GM12891 (cell line): ENCODE measurements around the gene POU4F2.

ENCODE experiments used
- PAX5 ChIP-seq: IDR thresholded peaks from 2 replicates; pipeline ENCODE4 v1.6.1; 2011; ENCODE audit warnings: low read length, moderate library complexity, mild to moderate bottlenecking; ENCODE audit not compliant: insufficient read depth, severe bottlenecking
- POLR2A ChIP-seq: IDR thresholded peaks from 2 replicates; pipeline ENCODE4 v1.6.1; 2011; ENCODE audit warnings: low read depth, low read length, control low read depth
- POLR2AphosphoS5 ChIP-seq: IDR thresholded peaks from 2 replicates; pipeline ENCODE4 v1.6.1; 2011; ENCODE audit warnings: low read depth, low read length, control low read depth
- POU2F2 ChIP-seq: IDR thresholded peaks from 2 replicates; pipeline ENCODE4 v1.6.1; 2011; ENCODE audit warnings: low read depth, mild to moderate bottlenecking, control low read depth, low read length, moderate library complexity
- SPI1 ChIP-seq: IDR thresholded peaks from 2 replicates; pipeline ENCODE4 v1.6.1; 2011; ENCODE audit warnings: low read depth, low read length, control low read depth
- TAF1 ChIP-seq: IDR thresholded peaks from 2 replicates; pipeline ENCODE4 v1.6.1; 2011; ENCODE audit warnings: low read depth, low read length, control low read depth

GRCh38 chr4:146646593-146647325 lies 8.1 kb downstream of the POU4F2 start:
- TF ChIP-seq POLR2A (no peak), POLR2AphosphoS5 (no peak), TAF1 (no peak), SPI1 (no peak), PAX5 (no peak), POU2F2 (no peak)
